ENCODE measurements around the gene G6PD.
"Not testable (repeated sequence)": the region's sequence is repeated elsewhere in the genome, so short reads cannot be mapped to it uniquely, and the experiment has no call there.

G6PD gene

GRCh38 chrX:154542723-154543424 lies 3.8 kb downstream of the G6PD start:
- peak; percentile 79 to 85 (median 85) for DNase-seq

DNA sequence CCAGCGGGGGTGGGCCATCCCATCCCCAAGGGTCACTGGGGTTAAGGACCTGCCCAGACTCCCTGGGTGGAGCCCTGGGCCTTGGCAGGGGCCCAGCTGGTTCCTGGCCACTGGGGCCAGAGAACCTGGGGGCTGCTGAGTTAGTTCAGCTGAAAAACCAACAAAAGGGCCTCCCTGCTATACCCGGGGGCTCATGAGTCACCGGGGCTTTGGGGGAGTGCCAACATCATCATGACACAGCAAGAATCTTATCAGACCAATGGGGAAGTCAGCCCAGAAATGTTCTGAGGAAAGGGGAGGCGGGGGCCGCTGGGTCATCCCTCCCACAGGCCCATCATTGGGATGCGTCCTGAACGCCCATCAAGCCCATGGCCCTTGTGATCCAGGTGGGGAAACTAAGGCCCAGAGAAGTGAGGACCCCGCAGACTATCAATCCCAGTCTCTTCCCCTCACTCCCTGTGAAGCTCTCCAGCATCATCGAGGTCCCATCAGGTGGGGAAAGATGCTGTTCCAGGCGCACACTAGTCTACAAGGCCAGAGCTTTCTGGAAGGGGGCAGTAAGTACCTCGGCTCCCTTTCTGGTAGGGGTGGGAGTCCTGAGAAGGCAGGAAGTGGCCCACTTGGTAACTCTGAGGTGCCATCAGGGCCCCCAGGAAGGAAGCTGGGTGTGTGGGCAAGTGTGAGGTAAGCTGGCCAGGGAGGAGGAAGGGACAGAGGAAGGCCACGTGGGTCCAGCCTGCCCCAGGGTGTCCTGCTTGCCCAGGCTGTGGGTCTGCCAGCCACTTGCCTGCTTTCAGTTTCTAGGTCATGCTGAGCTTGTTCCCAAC lies 4.5 kb downstream of the G6PD start:
- peak; percentile 75 to 84 (median 83) for DNase-seq

- peak in 1 of 3 donors; percentile 32 for DNase-seq
Measured at GRCh38 chrX:154541589-154541895, 5.1 kb downstream of the G6PD start.

GRCh38 chrX:154540897-154541535 lies 5.6 kb downstream of the G6PD start:
- no peak for DNase-seq

DNA sequence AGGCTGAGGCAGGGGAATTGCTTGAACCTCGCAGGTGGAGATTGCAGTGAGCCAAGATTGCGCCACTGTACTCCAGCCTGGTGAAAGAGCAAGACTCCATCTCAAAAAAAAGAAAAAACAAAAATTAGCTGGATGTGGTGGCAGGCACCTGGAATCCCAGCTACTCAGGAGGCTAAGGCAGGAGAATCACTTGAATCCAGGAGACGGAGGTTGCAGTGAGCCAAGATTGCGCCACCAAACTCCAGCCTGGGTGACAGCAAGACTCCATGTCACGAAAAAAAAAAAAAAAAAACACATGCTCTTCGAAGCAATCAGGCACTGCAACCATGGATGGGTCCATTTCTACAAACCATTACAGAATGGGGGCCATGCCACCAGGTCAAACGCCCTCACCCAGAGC lies 6.3 kb downstream of the G6PD start:
- DNase-seq, result not testable (repeated sequence)

DNA sequence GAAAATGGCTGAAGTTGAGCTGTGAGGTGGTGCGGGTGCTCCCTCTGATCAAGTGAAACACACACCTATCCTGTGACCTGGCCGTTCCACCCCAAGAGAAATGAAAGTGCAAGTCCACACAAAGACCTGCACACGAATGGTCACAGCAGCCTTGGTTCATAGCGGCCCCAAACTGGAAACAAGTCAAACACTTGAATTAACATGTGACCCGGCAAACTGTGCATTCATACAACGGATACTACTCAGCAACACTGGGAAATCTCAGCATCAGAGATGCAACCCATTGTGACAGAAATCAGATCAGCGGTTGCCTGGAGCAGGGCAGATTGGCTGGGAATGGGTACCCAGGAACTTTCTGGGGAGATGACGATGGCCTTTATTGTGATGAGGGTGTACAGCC lies 7.6 kb downstream of the G6PD start:
- no peak for DNase-seq

GRCh38 chrX:154535892-154536291 lies 10.8 kb downstream of the G6PD start:
- DNase-seq, result no peak

DNA sequence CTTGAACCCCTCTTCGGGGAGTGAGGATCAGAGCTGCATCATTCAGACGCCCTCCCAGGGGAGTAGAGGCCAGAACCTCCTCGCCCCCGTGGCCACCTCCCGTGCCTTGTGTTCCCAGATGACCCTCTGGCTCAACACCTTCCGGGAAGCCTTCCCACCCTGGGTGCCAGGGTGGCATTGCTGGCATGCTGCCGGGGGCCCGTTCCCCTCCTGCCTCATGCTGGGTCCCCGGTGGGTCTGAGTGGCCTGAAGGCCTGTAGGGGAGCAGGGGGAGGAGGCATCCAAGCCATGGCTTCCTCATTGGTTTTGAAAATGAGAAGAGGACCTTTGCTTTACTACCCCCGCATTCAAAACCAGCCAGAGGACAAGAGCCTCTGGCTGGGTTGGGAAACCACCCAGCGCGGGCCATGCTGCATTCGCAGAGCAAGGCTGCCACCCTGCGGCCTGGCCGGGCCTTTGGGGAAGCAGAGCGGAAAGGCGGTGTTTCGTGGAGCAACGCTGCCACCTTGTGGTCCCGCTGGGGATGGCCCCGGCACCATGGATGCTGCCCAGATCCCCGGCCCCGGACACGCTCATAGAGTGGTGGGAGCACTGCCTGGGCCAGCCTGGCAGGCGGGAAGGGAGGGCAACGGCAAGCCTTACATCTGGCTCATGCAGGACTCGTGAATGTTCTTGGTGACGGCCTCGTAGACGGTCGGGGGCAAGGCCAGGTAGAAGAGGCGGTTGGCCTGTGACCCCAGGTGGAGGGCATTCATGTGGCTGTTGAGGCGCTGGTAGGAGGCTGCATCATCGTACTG lies 11.9 kb downstream of the G6PD start:
- peak; percentile 92 to 94 (median 93) for DNase-seq

GRCh38 chrX:154532690-154533089 lies 14.0 kb downstream of the G6PD start:
- DNase-seq, result no peak

- no peak for DNase-seq
Measured at GRCh38 chrX:154531626-154532025, 15.0 kb downstream of the G6PD start.

DNA sequence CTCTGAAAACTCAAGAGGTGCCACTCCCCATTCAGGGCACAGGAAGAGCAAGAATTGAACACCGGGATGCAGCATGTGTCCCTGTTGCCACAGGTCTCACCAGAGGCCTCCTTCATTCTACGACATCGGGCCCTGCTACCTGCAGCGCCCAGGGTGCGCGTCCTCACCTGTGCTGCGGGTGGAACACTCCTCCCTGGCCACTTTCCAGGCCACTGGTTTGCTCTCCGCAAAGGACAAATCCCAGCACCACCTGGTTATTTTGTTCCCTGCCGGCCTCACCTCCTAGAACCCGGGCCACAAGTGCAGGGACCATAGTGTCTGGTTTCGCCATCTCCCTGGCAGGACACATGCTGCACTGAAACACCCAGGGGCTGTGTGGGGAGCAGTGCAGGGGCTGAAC lies 16.4 kb downstream of the G6PD start:
- DNase-seq, result no peak

- no peak for DNase-seq
Measured at GRCh38 chrX:154529206-154529612, 17.4 kb downstream of the G6PD start.

DNA sequence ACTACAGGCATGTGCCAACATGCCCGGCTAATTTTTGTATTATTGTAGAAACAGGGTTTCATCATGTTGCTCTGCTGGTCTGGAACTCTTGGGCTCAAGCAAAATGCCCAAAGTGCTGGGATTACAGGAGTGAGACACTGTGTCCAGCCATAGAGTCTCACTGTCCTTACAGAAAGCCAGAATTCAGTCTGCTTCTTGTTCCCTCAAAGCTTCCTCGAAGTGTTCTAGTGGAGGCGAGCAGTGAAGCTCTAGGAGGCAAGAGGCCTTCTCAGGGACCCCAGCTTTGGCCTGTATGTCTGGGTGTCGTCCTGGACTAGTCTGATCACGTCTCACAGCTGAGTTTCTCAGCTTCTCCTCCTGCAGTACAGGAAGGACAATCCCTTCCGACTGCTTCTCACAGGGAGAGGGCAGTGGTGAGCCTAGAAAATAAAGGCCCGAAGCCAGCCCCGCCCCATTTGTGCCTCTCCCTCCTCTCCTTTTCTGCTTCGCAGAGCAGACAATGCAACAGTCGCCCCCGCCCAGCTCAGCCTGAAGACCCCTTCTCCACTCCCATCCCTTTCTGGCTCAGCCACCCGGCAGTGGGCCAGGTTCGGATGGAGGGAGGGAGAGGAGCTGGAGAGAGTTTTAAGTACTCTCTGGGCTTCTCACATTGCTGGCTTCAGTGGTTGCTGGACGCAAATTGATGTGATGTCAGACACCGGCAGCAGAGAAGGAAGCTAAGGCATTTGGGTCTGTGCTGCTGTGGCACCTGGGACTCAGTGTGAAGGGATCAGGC lies 19.6 kb downstream of the G6PD start:
- DNase-seq, result peak; percentile 69 to 71 (median 70)

DNA sequence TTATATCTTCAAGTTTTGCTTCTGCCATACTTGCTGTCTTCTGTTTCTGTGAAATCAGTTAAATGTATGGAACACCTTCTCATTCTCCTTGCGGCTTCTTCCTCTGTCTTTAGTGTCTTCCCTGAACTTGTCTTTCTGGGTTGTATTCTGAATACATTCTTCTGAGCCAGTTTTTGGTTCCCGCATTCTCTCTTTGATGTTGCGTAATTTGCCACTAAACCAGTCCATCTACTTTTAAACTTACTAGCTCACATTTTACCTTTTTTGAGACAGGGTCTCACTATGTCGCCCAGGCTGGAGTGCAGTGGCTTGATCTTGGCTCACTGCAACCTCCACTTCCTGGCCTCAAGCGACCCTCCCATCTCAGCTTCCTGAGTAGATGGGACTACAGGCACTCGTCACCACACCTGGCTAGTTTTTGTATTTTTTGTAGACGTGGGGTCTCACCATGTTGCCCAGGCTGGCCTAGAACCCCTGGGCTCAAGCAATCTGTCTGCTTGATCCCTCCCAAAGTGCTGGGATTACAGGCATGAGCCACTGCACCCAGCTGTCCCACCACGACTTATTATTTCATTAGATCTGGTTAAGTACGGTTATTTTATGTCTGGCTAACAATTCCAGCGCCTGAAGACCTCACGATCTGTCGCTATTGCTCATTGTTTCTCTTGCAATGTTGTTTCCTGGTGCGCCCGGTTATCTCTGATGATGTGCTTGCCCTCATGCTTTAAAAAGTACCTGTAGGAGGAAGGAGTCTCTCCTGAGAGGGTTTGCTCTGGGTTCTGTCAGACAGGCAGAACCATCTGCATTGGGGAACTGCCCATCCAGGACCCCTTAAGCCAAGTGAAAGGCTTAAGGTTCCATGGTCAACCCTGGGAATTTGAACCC lies 20.8 kb downstream of the G6PD start:
- DNase-seq, result no peak

- DNase-seq, result no peak
Measured at GRCh38 chrX:154519389-154519788, 27.3 kb downstream of the G6PD start.

DNA sequence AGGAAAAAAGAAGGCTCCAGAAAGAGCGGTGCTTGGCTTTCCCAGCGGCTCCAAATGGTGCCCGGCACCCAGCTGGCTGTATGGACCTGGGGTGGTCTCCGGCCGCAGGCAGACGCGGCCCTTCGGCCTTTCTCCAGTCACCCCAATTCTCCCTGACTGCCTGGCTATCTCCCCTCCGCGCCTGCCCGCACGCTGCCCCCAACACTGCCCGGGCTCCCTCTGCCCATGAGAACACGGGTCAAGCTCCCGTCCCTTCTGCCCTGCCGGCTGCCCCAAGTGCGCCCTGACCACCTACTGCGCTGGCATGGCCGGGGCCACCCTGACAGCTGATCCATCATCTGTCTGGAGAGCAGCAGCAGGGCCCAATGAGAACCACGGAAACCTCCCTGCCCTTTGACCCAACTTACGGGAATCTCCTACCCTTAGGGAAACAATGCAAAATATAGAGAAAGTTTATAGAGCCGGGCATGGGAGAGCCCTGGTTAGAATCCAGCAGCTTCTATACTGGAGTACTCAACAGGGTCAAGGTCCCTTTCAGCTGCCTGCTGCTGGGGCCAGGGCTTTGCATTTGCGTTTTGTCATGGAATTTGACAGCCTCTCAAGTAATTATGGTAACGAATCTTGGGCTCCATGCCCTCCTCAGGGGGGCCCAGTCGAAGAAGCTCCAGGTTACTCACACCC lies 29.4 kb downstream of the G6PD start:
- DNase-seq, result no peak

GRCh38 chrX:154516656-154517100 lies 30.0 kb downstream of the G6PD start:
- DNase-seq, result peak in 1 of 3 donors; percentile 17

DNA sequence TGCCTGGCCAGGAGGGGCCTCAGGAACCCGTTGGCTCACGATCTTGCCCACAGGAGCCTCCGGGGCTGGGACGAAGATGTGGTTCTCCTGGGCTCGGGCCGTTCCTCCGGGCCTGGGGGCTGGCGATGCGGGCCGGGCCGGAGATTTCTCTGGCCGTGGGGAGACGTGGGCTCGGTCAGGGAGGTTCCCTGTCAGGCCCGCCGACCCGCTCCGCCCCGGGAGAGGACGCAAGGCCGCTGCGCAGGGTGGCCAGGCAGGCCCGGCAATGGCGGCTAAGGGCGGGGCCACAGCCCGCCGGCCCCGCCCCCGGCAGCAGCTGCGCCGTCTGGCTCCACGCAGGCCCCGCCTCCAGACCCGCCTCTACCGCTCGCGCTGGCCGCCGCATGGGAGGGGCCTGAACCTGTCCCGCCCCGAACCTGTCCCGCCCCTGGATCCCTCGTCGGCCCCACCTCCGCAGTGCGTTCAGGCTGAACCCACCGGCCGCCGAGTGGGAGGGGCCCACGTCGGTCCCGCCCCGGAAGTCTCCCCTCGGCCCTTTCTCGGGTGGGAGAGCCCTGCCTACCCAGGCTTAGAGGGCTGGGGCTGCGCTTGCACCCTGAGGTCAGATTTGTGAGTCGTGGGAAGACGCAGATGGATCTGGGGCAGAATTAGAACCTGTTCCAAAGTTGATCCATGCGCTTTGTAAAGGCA lies 30.5 kb downstream of the G6PD start, which contains the start of gene FAM3A:
Gene FAM3A (minus strand): TSS at position 267 of the 690 bp plus-strand sequence. CDS start 460 bp downstream, outside the sequence.
- peak; percentile 87 to 94 (median 90) for DNase-seq

DNA sequence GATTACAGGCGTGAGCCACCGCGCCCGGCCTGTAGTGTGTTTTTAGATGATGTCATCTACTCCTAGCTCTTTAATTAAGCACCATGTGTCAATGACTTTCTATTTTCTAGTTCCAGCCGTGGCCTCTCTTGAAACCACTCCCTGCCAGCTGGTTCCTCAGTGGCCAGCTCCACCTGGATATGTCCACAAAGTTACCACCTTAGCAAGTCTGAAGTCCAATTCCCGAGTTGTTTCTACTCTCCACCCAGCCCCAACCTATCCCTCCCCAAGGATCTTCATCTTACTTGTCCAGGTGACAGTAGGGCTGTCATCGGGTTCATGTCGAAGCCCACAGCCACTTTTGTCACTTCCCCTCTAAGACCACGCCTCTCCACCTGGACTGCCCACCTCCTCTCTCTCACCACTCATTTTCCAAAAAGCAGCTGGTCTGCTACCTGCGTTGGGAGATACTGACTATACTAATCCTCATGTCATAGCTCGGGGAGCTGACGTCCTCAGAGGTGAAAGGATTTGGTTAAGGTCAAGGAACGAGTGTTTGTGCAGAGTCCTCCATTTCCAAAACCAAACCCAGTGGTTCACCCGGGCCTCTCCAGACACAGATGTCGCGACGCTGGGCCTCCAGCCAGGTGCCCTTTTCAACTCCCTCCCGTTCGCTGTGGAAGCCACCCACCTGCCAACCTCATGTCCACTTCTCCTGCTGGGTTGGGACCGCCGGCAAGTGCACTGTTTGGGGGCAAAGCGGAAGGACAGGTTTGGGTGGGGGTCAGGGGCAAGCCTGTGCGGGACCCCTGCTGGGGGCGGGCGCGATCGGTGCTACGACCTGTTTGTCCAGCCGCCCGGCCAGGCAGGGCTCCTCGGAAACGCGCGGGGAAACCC lies 31.3 kb downstream of the G6PD start:
- DNase-seq, result no peak
